COLO668 (cell line): ENCODE results near the gene HORMAD2.

Source experiments
- DNase-seq: peaks from one replicate; lab custom pipeline; 2025; ENCODE audit not compliant: unreplicated experiment; lab: John Stamatoyannopoulos, UW

Gene HORMAD2, protein sequence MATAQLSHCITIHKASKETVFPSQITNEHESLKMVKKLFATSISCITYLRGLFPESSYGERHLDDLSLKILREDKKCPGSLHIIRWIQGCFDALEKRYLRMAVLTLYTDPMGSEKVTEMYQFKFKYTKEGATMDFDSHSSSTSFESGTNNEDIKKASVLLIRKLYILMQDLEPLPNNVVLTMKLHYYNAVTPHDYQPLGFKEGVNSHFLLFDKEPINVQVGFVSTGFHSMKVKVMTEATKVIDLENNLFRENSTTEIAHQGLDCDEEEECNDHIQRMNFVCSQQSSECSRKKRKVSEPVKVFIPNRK

DNA sequence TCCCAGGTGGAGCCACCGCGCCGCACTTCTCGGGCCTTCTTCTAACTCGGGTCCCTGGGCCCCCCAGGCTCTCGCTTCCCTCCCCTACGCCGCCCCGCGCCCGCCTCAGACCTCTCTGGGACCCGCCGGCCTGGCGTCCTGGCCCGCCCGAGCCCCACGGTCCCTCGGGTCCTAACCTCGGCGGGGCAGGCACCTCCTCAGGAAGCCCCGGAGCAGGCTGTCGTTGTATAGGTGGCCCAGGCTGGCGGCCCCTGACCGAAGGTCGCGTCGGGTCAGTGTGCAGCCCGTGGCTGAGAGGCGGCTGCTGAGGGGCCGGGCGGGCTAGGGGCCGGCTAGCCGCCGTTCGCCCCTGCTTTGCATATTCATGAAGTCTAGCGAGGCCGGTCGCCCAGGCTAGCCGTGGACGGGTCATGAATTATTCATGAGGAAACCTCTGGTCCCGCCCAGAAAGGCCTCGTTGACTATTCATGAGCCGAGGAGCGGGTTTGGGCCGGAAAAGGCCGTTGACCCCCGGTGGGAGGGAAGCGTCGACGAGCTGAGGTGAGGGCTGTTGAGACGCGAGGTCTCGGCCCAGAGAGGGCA is at the start of gene HORMAD2:
Gene HORMAD2, plus strand, starts transcription at position 513 of the 582 bp plus-strand sequence. CDS start 13,489 bp downstream, outside the sequence.
- no peak for DNase-seq

GRCh38 chr22:30031328-30031727 is 48.9 kb upstream of the HORMAD2 start:
- DNase-seq: no peak

DNA sequence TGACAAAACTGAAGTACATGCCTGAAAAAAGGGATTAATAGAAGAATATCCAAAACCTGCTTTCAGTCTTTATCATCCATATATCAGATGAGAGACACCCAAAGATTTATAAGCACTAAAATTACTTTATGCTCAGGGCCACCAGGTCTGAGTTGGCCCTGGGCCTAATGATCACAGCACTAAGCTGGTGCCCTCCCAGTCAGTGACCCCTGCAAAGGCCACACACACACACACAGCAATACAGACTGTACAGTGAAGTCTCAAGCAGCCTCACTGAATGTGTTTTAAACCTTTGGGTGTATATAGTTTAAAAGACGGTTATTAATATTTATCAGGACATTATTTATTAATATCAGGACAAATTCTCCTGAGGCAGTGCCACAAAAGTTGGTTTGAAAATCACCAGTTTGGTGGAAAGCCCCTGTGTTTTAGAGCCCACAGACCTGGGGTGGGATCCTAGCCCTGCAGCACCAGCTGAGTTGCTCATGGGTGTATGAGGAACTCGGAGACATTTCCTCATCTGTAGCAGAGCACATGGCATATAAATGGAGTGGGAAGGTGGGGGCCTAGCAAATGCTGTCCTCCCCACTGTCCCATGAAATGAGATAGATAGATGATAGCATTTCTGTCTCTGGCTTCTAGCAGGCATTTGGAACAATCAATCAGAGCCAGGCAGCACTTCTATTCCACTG is 48.4 kb upstream of the HORMAD2 start:
- no peak for DNase-seq

- DNase-seq: no peak
Observed at GRCh38 chr22:30033137-30033536, 47.1 kb upstream of the HORMAD2 start.

DNA sequence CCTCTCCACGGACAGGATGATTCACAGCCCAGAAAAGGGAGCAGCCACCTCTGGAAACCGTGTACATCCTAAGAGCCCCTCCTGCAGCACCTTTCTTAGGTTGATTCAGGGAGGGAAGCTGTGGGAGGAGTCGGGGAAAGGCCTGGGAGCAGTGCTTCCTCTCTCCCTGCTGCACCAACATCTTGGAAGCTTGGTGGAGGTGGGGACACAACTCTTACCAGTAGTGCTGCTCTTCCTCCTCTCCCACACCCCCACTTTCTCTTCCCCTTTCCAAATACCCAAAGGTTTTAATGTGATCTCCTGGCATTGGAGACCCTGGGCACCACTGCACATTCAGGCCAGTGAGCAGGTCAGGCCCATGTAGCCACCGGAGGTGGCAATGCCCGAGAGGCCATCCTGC is 46.4 kb upstream of the HORMAD2 start:
- DNase-seq: no peak

GRCh38 chr22:30036656-30037055 is 43.6 kb upstream of the HORMAD2 start:
- no peak for DNase-seq

DNA sequence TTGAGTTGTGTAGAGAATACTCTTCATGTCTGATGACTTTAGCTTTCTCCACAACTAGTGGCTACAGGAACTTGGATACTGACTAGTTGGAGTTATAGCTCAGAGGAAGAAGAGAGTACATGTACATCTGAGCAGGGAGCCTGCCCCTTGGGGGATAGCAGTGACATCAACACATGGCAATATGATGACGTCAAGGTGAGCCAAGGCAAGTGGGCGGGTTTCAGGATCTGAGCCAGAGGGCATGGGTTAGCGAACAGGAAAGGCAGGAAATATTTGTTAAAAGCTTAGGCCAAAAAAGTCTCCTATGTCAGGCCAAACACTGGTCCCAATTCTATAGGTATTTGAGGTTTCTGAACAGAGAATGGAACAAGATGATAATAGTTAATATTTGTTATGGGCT is 42.0 kb upstream of the HORMAD2 start:
- DNase-seq: no peak

- no peak for DNase-seq
Observed at GRCh38 chr22:30040499-30041260, 39.6 kb upstream of the HORMAD2 start.

- no peak for DNase-seq
Observed at GRCh38 chr22:30041475-30041874, 38.8 kb upstream of the HORMAD2 start.

- no peak for DNase-seq
Observed at GRCh38 chr22:30041881-30042280, 38.4 kb upstream of the HORMAD2 start.

- no peak for DNase-seq
Observed at GRCh38 chr22:30043161-30043560, 37.1 kb upstream of the HORMAD2 start.

GRCh38 chr22:30044369-30044768 is 35.9 kb upstream of the HORMAD2 start:
- DNase-seq: no peak

- no peak for DNase-seq
Observed at GRCh38 chr22:30044881-30045493, 35.3 kb upstream of the HORMAD2 start.

- DNase-seq: no peak
Observed at GRCh38 chr22:30045494-30045887, 34.8 kb upstream of the HORMAD2 start.

DNA sequence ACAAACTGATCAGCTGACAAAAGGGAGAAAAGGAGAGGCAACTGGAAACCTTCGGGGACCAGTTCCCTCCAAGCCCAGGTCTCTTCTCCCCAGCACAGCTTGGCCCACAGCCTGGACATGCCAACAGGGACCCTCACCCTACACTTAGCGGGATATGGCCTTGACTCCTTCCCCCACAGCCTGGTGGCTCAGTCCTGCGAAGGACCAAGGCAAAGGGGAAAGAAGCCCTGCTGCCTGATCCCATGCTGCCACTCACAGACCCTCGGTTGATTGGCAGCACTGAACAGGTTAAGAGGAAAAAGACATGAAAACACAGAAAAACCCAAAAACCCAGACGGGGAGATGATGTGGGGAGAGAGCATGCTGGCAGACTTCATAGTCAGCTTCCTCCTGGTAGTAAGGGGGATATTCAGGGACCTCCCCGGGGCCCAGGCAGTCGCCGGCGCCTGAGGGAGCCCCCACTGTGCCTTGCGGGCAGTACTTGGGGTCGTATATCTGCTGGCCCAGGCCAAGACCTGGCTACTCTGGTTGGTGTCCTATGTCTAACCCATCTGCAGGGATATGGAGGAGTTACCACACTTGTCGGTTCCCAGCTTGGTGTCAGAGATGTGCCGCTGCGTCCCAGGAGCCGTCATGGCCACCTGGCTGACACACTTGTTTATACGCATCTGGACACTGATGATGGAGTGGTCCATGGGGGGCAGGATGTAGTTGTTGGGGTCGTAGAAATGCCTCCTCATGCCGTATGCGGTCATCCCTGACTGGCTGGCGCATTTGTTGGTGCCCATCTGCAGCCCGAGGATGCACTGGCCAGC is 34.2 kb upstream of the HORMAD2 start:
- no peak for DNase-seq

- no peak for DNase-seq
Observed at GRCh38 chr22:30046716-30047363, 33.4 kb upstream of the HORMAD2 start.

GRCh38 chr22:30047364-30047738 is 32.9 kb upstream of the HORMAD2 start:
- DNase-seq: no peak

GRCh38 chr22:30048681-30049080 is 31.6 kb upstream of the HORMAD2 start:
- DNase-seq: no peak

GRCh38 chr22:30054067-30054763 is 26.0 kb upstream of the HORMAD2 start:
- DNase-seq: no peak
